ENCODE results near the gene AGPS. TPM values are rescaled to one million over a fixed set of nuclear protein-coding genes. Genes with fewer than 3 reads are reported as not detected.
"Not testable (repeated sequence)": the region's sequence is repeated elsewhere in the genome, so short reads cannot be mapped to it uniquely, and the experiment has no call there.

Gene AGPS
- total RNA-seq, 1 experiment from 2014 or later: 67.6 TPM

- DNase-seq (ENCODE audit: low spot score): no peak
Observed at GRCh38 chr2:177471990-177472389, 79.4 kb downstream of the AGPS start.

DNA sequence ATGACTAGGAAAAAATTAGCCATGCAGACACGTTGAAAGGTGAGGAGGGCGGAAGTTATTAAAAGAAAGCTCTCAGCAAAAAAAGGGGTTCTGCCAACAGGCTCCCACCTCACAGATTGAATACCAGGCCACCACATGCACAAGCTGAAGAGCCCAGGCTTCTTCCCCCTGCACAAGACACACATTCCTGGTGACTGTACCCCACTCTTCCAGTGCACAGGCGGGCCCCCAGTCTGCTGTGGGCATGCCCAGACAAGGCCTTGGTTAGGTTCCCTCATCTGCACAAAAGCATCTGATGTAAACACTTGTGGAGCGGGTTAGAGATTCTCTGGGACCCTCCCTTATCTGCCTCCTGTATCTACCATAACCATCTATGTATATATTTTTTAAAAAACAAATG, 81.7 kb downstream of the AGPS start:
- no peak for DNase-seq (ENCODE audit: low spot score)

- peak; percentile 72 for DNase-seq (ENCODE audit: low spot score)
Observed at GRCh38 chr2:177474998-177475397, 82.4 kb downstream of the AGPS start.

GRCh38 chr2:177476897-177477296, 84.3 kb downstream of the AGPS start:
- no peak for DNase-seq (ENCODE audit: low spot score)

DNA sequence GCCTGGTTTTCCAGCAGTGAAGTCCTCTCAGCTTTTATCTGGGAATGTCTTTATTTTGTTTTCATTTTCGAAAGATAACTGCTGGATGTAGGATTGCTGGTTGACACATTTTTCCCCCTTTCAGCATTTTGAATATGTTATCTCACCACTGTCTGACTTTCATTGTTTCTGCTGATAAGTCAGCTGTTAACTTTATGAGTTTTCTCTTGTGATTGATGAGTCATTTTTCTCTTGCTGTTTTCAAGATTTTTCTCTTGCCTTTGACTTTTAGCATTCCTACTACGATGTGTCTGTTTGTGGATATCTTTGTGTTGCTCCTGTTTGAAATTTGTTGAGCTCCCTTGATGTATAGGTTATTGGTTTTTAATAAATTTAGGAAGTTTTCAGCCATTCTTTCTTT, 85.5 kb downstream of the AGPS start:
- DNase-seq (ENCODE audit: low spot score): no peak

DNA sequence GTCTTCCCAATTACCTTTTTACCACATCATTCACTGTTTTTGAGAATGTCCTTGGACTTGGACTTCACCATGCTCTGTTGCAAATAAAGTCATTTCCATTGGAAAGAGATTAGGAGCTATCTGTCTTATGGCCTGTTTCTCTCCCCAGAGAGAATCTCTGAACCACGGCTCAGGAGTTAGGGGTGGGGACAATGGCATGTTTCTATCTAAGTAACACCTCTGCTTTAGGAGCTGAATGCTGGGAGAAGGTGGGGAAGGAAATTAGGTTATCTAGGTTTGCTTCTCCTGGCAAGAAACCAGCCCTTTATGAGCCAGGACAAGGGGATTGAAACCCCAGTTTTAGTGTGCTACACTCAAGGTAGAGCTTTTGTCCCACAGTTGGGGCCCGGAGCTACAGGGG, 86.3 kb downstream of the AGPS start:
- no peak for DNase-seq (ENCODE audit: low spot score)

- no peak for DNase-seq (ENCODE audit: low spot score)
Observed at GRCh38 chr2:177482195-177482594, 89.6 kb downstream of the AGPS start.

DNA sequence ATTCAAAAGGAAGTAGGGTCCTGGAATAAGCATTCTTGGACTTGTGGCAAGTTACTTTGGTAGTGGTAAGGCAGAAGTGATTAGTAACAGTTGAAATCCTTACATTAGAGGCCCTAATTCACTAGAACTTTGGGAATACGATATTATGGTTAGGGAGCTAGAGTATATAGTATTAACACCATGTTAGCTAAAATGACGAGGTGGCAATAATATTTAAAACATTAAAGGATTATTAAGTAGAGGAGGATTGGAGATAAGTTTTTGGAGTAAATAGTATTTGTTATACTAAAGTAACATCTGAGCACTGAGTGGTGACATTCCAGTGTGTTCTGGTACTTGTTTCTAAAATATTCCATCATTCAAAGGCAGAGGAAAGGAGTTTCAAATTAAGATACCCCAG, 91.0 kb downstream of the AGPS start:
- DNase-seq (ENCODE audit: low spot score): no peak

DNA sequence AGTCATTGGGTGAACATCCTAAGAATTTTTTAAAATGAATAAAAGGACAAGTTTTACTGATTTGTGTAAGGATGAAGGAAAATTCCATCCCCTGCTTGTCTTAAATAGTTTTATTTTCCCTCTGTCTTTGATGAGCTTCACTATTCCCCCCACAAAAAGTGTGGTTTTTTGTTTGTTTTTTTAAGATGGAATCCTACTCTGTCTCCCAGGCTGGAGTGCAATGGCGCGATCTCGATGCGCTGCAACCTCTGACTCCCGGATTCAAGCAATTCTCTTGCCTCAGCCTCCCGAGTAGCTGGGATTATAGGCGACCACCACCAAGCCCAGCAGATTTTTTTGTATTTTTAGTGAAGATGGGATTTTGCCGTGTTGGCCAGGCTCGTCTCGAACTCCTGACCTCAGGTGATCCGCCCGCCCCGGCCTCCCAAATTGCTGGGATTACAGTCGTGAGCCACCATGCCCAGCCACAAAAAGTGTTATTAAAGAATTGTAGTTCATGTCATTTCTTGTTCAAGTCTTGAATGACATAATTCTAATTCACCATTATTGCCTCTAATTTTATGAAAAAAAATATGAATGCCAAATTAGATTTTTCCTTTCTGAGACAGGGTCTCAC, 91.7 kb downstream of the AGPS start:
- no peak for DNase-seq (ENCODE audit: low spot score)

GRCh38 chr2:177485657-177486056, 93.1 kb downstream of the AGPS start:
- DNase-seq (ENCODE audit: low spot score): not testable (repeated sequence)

DNA sequence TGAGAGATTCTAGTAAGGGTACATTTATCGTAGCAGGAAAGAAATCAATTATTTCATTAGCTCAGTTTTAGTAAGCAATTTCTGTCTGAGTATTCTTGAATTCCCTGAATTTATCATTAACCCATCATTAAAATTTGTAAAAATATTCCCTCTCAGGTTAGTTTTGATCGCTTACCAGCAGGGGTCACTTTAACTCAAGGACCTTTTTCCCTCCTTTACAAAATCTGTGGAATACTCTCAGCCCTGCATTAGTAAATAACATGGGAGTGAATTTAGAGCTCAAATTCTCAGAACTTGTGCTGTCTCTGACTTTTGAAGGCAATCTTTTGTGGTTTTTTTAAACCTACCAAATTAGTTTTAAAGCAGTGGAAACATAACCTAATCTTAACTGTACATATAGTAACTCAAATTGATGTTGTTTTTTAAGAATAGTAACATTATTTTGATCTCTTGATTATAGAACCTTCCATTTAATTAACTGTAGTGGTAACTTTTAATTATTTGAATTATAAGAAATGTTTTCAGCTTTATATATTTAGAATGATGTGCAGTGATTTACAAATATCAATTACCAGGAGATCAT, 97.2 kb downstream of the AGPS start:
- peak; percentile 26 for DNase-seq (ENCODE audit: low spot score)

DNA sequence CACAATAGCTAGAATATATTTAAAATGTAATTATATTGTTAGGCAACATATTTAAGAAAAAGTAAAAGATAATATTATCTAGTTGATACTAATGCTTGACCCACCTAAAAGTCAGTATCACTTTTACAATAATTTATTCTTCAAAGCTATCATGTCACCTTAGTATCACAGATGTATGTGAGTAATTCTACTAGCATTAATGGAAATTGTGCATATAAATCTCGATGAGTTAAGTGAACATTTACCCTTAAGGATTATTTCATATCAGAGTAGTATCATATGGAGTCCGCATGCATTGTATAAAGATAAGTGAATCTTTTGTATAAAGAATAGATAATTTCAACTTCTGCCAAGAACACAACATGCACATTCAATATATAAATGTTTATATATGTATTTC, 103.4 kb downstream of the AGPS start:
- DNase-seq (ENCODE audit: low spot score): no peak

DNA sequence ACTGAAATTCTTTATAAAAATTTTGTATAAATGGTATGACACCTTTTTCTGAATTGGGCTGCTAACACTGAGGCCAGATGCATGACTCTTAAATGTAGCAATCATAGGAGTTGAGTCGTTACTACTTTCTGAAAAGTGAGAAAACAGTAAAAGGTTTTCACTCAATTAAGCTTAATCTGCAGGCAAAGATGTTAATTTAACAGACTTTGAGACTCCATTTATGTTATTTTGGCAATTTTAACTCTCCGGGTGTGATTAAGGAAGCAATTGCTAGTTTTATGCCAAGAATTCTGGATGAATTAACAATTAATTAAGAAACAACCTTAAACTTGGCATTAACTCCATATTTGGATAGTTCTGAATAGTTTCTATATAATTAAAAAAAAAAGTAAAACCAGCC, 104.3 kb downstream of the AGPS start:
- DNase-seq (ENCODE audit: low spot score): no peak

GRCh38 chr2:177501186-177501585, 108.6 kb downstream of the AGPS start:
- no peak for DNase-seq (ENCODE audit: low spot score)

GRCh38 chr2:177506505-177506904, 113.9 kb downstream of the AGPS start:
- DNase-seq (ENCODE audit: low spot score): no peak

GRCh38 chr2:177506998-177507397, 114.4 kb downstream of the AGPS start:
- no peak for DNase-seq (ENCODE audit: low spot score)

DNA sequence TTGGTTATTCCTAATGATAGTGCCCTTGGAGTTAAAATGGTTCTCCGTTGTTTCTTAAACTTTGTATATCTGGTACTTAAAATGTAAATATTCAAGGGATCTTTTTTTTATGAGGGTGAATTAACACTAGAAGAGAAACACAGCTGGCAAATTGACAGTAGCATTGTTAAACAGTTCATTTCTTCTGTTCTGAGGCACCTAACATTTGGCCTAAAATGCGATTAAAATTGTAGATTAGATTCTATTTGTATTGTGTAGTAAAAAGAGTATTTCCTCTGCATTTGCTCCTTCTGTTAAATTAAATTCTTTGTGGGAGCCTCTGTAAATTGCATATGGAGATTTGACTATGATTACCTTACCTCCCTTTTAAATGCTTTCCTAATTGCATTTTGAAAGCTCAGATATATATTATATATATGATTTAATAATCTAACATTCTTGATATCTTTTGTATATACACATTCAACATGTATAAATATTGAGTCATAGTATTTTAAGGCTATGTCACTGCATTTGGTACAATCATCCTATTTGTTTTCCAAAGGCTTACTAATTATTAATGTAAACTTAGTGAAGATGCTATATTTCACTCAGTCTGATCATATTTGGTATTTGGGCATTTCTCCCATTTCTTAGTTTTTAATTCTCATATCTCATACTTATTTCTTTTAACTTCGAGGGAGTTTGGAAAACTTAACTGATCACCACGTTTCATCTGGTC, 124.4 kb downstream of the AGPS start:
- no peak for DNase-seq (ENCODE audit: low spot score)

DNA sequence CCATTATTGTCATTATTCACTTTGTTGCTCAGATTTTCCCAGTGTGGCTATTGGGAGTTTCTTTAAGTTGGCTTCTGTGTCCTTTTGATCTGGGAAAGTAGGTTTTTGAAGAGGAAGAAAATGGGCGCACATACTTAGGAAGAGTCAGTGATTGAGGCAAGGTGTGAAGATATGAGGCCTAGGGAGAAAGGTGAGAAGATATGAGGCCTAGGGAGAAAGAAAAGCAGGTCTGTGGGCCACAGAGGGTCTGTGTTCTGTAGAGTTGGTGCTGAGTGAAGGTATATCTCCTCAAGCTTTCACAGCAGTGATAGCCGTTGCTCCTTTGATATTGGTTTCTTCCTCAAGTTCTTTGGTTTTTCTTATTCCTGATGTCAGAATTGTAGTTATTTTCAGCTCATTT, 126.2 kb downstream of the AGPS start:
- DNase-seq (ENCODE audit: low spot score): no peak

GRCh38 chr2:177519534-177520115, 127.1 kb downstream of the AGPS start:
- no peak for DNase-seq (ENCODE audit: low spot score)

DNA sequence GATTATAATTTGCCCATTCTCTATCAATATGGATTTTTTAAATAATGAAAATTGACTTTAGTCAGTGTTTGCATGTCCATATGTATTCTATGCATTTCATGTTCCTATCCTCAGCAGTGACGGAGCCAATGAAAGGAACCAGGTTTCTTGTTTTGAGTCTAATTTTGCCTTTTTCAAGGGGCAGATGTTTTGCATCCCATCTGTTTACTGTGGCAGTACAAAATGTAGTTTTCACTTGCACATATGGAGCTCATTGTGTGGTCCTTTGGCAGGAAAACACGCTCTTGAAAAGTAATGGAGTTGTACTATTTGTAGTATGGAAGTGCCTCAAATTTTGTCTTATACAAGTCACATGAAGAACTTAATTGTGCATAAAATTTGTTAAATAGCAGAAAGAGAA, 127.8 kb downstream of the AGPS start:
- no peak for DNase-seq (ENCODE audit: low spot score)

- no peak for DNase-seq (ENCODE audit: low spot score)
Observed at GRCh38 chr2:177523781-177524180, 131.2 kb downstream of the AGPS start.

DNA sequence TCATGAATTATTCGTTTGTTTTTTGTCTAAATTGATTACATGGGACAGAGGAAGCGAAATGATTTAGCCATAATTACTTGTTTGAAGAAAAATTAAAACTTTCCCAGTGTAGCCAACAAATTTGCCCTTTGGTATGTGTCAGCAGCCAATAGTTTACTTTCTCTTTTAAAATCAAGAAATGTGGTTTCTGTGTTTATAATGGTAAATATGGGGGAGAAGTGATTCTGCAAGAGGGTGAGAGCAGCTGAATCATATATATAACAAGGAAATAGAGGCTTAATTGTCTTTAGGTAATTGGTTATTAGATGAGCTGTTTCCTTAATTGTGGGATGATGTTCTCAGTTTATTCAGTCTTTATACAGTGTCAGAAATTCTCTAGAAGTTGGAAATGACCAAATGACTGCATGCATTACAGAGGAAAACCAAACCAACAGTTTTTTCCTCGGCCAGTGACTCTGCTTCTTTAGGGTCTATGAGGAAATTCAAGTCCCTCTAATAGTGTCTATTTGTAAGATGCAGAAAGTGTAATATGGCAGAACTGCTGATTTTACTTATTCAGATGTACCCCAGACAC, 132.9 kb downstream of the AGPS start:
- no peak for DNase-seq (ENCODE audit: low spot score)

Measured in A172 (cell line).